ES-I3 (cell line): Measurements from ENCODE around the gene CENPK.

Source experiments
- H3K36me3 ChIP-seq: 2 replicates; pipeline ENCODE4 v1.6.1; 2013; ENCODE audit warnings: mild to moderate bottlenecking, low read length, control low read depth, moderate library complexity; ENCODE audit not compliant: insufficient read depth
- H3K4me1 ChIP-seq: 2 replicates; pipeline ENCODE4 v1.6.1; 2013; ENCODE audit warnings: mild to moderate bottlenecking, control low read depth, low read length; ENCODE audit not compliant: insufficient read depth
- H3K9ac ChIP-seq: 2 replicates; pipeline ENCODE4 v1.6.1; 2013; ENCODE audit warnings: low read depth, mild to moderate bottlenecking, low read length, moderate library complexity
- H3K9me3 ChIP-seq: 2 replicates; pipeline ENCODE4 v1.6.1; 2013; ENCODE audit warnings: mild to moderate bottlenecking, low read length, moderate library complexity; ENCODE audit not compliant: control insufficient read depth, insufficient read depth

CENPK gene

GRCh38 chr5:65482736-65483545 is 80.0 kb downstream of the CENPK start:
- Histone ChIP-seq H3K9me3 (no peaks in the 10 kb centered on the region), H3K36me3 (no peaks in the 10 kb centered on the region), H3K4me1 (peaks cover 11% of the 10 kb centered on the region; the same call in 1 of the 2 replicates), H3K9ac (peak overlapping the region; percentile 70; the same call in 1 of the 2 replicates)

DNA sequence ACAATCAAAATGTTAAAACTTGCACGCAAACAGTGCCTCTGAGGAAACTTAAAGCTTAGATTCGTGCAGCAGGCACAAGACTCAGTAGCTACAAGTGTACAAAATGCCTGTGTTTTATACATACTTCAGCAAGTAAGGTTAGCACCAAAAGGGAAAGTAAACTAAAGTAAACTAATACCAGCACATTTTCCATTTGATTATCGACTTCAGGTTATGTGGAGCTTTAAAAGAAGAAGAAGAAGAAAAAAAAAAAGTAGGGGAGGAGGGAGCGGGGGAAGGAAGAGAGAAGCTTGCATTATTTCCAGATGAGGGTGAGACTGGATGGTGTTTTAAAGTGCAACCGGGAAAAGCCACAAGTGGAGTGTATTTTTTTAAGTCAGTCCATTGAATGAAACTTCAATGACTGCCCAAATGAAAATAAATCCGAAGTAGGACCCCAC is 80.7 kb downstream of the CENPK start:
- Histone ChIP-seq H3K9me3 (no peaks in the 10 kb centered on the region), H3K36me3 (no peaks in the 10 kb centered on the region), H3K4me1 (peaks cover 11% of the 10 kb centered on the region; the same call in 1 of the 2 replicates), H3K9ac (peak overlapping the region; percentile 70; the same call in 1 of the 2 replicates)

DNA sequence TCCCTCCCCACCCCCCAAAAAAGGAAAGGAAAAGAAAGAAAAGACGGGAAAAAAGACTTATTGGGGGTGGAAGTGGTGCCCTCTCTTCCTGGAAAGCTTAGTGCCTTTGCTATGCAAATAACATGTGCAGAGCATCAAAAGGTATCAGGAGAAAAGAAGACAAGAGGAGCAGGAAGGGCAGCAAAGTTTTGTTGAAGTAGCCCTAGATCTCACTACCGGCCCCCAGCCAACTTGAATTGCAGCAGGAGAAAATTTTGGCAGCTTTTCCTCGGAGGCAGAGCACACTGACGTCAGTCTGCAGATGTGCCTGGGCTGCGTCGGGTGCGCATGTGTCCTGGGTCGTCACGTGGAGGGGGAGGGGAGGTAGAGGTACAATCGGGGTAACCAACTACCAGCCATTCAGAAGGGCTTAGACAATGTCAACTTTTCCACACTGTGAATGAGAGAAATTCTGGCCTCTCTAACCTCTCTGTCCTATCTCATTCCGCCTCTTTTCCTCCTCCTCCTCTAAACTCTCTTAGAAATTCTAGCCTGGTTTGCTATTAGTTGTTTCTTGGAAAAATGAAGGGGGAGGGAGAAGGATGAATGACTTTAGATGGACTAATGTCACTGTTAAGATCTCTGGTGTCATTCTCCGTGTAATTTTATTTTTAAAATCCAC is 81.2 kb downstream of the CENPK start, which contains the start of gene ADAMTS6:
Gene ADAMTS6, minus strand, starts transcription at position 286 of the 661 bp plus-strand sequence. CDS start 8,247 bp downstream, outside the sequence.
- Histone ChIP-seq H3K9ac (peak within 1 kb of the TSS; percentile 70; the same call in 1 of the 2 replicates), H3K36me3 (no peaks in the 10 kb centered on the region), H3K9me3 (no peaks in the 10 kb centered on the region), H3K4me1 (peaks cover 11% of the 10 kb centered on the region; the same call in 1 of the 2 replicates)

- H3K9ac ChIP-seq: peak overlapping the region; percentile 70; the same call in 1 of the 2 replicates
- H3K9me3 ChIP-seq: no peaks in the 10 kb centered on the region
- H3K4me1 ChIP-seq: peaks cover 11% of the 10 kb centered on the region; the same call in 1 of the 2 replicates
- no peaks in the 10 kb centered on the region for H3K36me3 ChIP-seq
These were observed 81.8 kb downstream of the CENPK start for GRCh38 chr5:65481171-65481581.

GRCh38 chr5:65480306-65480865 is 82.6 kb downstream of the CENPK start:
- H3K9ac ChIP-seq: peak overlapping the region; percentile 70
- H3K36me3 ChIP-seq: no peaks in the 10 kb centered on the region
- H3K9me3 ChIP-seq: no peaks in the 10 kb centered on the region
- peaks cover 11% of the 10 kb centered on the region; the same call in 1 of the 2 replicates for H3K4me1 ChIP-seq

- H3K4me1 ChIP-seq: peaks cover 11% of the 10 kb centered on the region; the same call in 1 of the 2 replicates
- H3K36me3 ChIP-seq: no peaks in the 10 kb centered on the region
- no peaks in the 10 kb centered on the region for H3K9me3 ChIP-seq
- H3K9ac ChIP-seq: no peak overlapping the region
These were observed 83.4 kb downstream of the CENPK start for GRCh38 chr5:65479527-65479926.

DNA sequence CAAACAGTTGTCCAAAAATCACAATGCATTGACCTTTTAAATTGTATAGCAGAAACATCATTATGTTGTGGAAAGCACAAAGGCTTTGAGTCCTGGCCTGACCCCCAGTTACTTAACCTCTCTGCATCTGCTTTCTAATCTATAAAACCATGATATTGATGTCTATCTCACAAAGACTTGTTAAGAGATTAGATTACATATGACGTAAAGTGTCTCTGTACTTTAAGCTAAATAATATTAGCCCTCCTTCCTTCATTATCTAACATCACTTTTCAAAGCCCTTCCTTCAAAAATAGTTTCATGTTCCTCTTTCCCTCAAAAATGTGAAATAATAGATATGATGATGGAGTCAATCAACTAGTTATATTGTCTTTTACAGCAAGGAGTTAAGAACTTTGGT is 84.6 kb downstream of the CENPK start:
- Histone ChIP-seq H3K4me1 (peaks cover 8% of the 10 kb centered on the region; the same call in 1 of the 2 replicates), H3K9me3 (no peaks in the 10 kb centered on the region), H3K9ac (no peak overlapping the region), H3K36me3 (no peaks in the 10 kb centered on the region)

DNA sequence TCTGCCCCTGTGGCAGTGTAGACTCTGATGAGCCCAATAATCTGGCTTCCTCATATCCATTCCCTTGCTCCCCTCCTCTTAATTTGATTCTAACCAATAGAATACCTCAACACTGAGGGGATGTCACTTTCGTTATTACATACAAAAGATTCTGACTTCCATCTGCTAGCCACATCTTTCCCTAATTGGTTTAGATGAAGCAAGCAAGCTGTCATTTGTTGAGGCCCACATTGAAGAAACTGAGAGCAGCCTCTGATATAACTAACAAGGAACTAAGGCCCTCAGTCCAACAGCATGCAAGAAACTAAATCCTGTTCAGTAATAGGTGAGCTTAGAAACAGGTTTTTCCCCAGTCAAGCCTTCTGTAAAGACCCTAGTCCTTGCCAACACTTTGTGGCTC is 87.1 kb downstream of the CENPK start:
- H3K9me3 ChIP-seq: no peaks in the 10 kb centered on the region
- H3K4me1 ChIP-seq: peaks cover 6% of the 10 kb centered on the region; the same call in 1 of the 2 replicates
- H3K36me3 ChIP-seq: no peaks in the 10 kb centered on the region
- no peak overlapping the region for H3K9ac ChIP-seq

- Histone ChIP-seq H3K36me3 (no peaks in the 10 kb centered on the region), H3K4me1 (peaks cover 6% of the 10 kb centered on the region; the same call in 1 of the 2 replicates), H3K9ac (no peak overlapping the region), H3K9me3 (no peaks in the 10 kb centered on the region)
These were observed 87.6 kb downstream of the CENPK start for GRCh38 chr5:65475336-65475735.

- Histone ChIP-seq H3K36me3 (no peaks in the 10 kb centered on the region), H3K9ac (no peak overlapping the region), H3K4me1 (peaks cover 6% of the 10 kb centered on the region; the same call in 1 of the 2 replicates), H3K9me3 (no peaks in the 10 kb centered on the region)
These were observed 88.7 kb downstream of the CENPK start for GRCh38 chr5:65474130-65474711.

GRCh38 chr5:65468633-65469032 is 94.3 kb downstream of the CENPK start:
- no peaks in the 10 kb centered on the region for H3K36me3 ChIP-seq
- H3K4me1 ChIP-seq: no peaks in the 10 kb centered on the region
- no peak overlapping the region for H3K9ac ChIP-seq
- no peaks in the 10 kb centered on the region for H3K9me3 ChIP-seq
